ENCODE results near the gene TIMM17B.

Gene TIMM17B

GRCh38 chrX:48901069-48901468 is 3.5 kb upstream of the TIMM17B start:
- no peak for FAIRE-seq
- no peak for DNase-seq (ENCODE audit: insufficient read length, low spot score)
- TF ChIP-seq POLR2A (IDR thresholded peaks at IDR 0.05; ENCODE audit: low read depth, low read length): no peak

DNA sequence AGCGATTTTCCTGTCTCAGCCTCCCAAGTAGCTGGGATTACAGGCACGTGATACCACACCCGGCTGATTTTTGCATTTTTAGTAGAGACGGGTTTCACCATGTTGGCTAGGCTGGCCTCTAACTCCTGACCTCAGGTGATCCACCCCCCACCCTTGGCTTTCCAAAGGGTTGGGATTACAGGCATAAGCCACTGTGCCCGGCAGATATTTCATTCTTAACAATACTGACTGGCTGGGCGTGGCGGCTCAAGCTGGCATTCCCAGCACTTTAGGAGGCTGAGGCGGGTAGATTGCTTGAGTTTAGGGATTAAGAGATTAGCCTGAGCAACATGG is 1.5 kb upstream of the TIMM17B start:
- DNase-seq (ENCODE audit: insufficient read length, low spot score) (no peak), FAIRE-seq (no peak)
- TF ChIP-seq POLR2A (IDR thresholded peaks at IDR 0.05; ENCODE audit: low read depth, low read length): no peak
- no peak for TF ChIP-seq TAF1 (IDR thresholded peaks at IDR 0.05; ENCODE audit: low read depth, low read length)
- TF ChIP-seq POLR2AphosphoS5 (IDR thresholded peaks at IDR 0.05; ENCODE audit: low read depth, low read length): no peak
- TF ChIP-seq SPI1 (IDR thresholded peaks at IDR 0.05; ENCODE audit: low read depth, low read length): no peak
- no peak for TF ChIP-seq POU2F2 (IDR thresholded peaks at IDR 0.05; ENCODE audit: low read depth, low read length)
- no peak for TF ChIP-seq PAX5 (IDR thresholded peaks at IDR 0.05; ENCODE audit: insufficient read depth, low read length, severe bottlenecking)

GRCh38 chrX:48897157-48897624 is 377 bp downstream of the TIMM17B start:
- FAIRE-seq (peak; percentile 98), DNase-seq (ENCODE audit: insufficient read length, low spot score) (no peak)
- TF ChIP-seq POLR2A (IDR thresholded peaks at IDR 0.05; ENCODE audit: low read depth, low read length) (no peak), TAF1 (IDR thresholded peaks at IDR 0.05; ENCODE audit: low read depth, low read length) (0 out of 2 replicates have a peak, but pooled peaks have one; percentile 8)

- TF ChIP-seq POU2F2 (IDR thresholded peaks at IDR 0.05; ENCODE audit: low read depth, low read length): no peak
- TF ChIP-seq POLR2A (IDR thresholded peaks at IDR 0.05; ENCODE audit: low read depth, low read length): no peak
- no peak for TF ChIP-seq POLR2AphosphoS5 (IDR thresholded peaks at IDR 0.05; ENCODE audit: low read depth, low read length)
- TF ChIP-seq TAF1 (IDR thresholded peaks at IDR 0.05; ENCODE audit: low read depth, low read length): no peak
- TF ChIP-seq SPI1 (IDR thresholded peaks at IDR 0.05; ENCODE audit: low read depth, low read length): no peak
- TF ChIP-seq PAX5 (IDR thresholded peaks at IDR 0.05; ENCODE audit: insufficient read depth, low read length, severe bottlenecking): no peak
- no peak for FAIRE-seq
- DNase-seq (ENCODE audit: insufficient read length, low spot score): no peak
Observed at GRCh38 chrX:48896611-48897011, 957 bp downstream of the TIMM17B start.

GRCh38 chrX:48894891-48895290 is 2.7 kb downstream of the TIMM17B start:
- no peak for TF ChIP-seq SPI1 (IDR thresholded peaks at IDR 0.05; ENCODE audit: low read depth, low read length)
- no peak for TF ChIP-seq PAX5 (IDR thresholded peaks at IDR 0.05; ENCODE audit: insufficient read depth, low read length, severe bottlenecking)
- TF ChIP-seq POLR2A (IDR thresholded peaks at IDR 0.05; ENCODE audit: low read depth, low read length): no peak
- DNase-seq (ENCODE audit: insufficient read length, low spot score) (no peak), FAIRE-seq (no peak)

GRCh38 chrX:48893556-48894348 is 3.8 kb downstream of the TIMM17B start:
- FAIRE-seq (no peak), DNase-seq (ENCODE audit: insufficient read length, low spot score) (no peak)
- no peak for TF ChIP-seq TAF1 (IDR thresholded peaks at IDR 0.05; ENCODE audit: low read depth, low read length)
- no peak for TF ChIP-seq POLR2A (IDR thresholded peaks at IDR 0.05; ENCODE audit: low read depth, low read length)
- no peak for TF ChIP-seq POU2F2 (IDR thresholded peaks at IDR 0.05; ENCODE audit: low read depth, low read length)
- no peak for TF ChIP-seq POLR2AphosphoS5 (IDR thresholded peaks at IDR 0.05; ENCODE audit: low read depth, low read length)
- TF ChIP-seq SPI1 (IDR thresholded peaks at IDR 0.05; ENCODE audit: low read depth, low read length): no peak
- no peak for TF ChIP-seq PAX5 (IDR thresholded peaks at IDR 0.05; ENCODE audit: insufficient read depth, low read length, severe bottlenecking)

DNA sequence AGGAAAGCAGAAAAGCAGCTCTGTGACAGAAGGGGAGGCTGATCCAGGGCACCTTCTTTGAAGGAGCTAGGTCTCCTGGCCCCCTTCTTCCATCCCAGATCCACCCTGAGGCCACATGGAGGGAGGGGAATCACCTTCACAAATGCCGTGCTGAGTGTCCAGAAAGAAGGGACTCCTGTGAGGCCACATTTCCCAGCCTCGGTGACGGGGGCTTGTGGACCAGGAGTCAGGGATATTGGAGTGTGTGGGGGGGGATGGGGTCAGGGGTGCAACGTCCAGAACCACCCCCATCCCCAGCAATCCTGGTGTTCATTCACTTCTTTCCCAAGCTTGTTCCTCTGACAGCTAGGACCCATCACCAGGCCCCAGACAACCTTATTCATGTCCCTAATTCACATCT is 4.7 kb downstream of the TIMM17B start:
- DNase-seq (ENCODE audit: insufficient read length, low spot score) (no peak), FAIRE-seq (no peak)
- TF ChIP-seq SPI1 (IDR thresholded peaks at IDR 0.05; ENCODE audit: low read depth, low read length): no peak
- TF ChIP-seq TAF1 (IDR thresholded peaks at IDR 0.05; ENCODE audit: low read depth, low read length): no peak
- TF ChIP-seq POLR2AphosphoS5 (IDR thresholded peaks at IDR 0.05; ENCODE audit: low read depth, low read length): no peak
- TF ChIP-seq POU2F2 (IDR thresholded peaks at IDR 0.05; ENCODE audit: low read depth, low read length): no peak
- no peak for TF ChIP-seq PAX5 (IDR thresholded peaks at IDR 0.05; ENCODE audit: insufficient read depth, low read length, severe bottlenecking)
- no peak for TF ChIP-seq POLR2A (IDR thresholded peaks at IDR 0.05; ENCODE audit: low read depth, low read length)

GRCh38 chrX:48891402-48892288 is 5.9 kb downstream of the TIMM17B start:
- DNase-seq (ENCODE audit: insufficient read length, low spot score) (peak; percentile 57), FAIRE-seq (peak; percentile 87)
- TF ChIP-seq SPI1 (IDR thresholded peaks at IDR 0.05; ENCODE audit: low read depth, low read length) (no peak), TAF1 (IDR thresholded peaks at IDR 0.05; ENCODE audit: low read depth, low read length) (no peak), POLR2AphosphoS5 (IDR thresholded peaks at IDR 0.05; ENCODE audit: low read depth, low read length) (no peak), POU2F2 (IDR thresholded peaks at IDR 0.05; ENCODE audit: low read depth, low read length) (no peak), PAX5 (IDR thresholded peaks at IDR 0.05; ENCODE audit: insufficient read depth, low read length, severe bottlenecking) (no peak), POLR2A (IDR thresholded peaks at IDR 0.05; ENCODE audit: low read depth, low read length) (no peak)

DNA sequence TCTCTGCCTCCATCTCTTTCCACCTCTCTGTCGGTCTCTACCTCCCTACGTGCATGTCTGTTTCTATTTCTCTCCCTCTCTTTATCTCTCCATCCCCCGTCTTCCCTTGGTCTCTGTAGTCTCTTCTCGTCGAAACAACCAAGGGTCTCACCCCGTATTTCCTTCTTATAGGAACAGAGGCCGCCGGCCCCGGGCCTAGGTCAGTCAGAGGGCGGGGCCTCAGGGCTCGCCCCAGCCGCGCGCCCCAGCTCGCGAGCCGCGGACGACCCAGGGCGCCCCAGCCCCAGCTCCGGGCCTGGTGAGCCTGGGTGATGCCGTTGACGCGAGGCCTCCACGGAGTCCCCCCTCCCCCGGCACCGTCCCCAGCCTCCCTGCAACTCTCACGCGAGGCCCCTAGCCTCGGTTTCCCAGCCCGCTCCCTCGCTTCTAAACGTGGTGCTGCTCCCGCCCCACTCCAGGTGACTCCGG is 6.6 kb downstream of the TIMM17B start:
- DNase-seq (ENCODE audit: insufficient read length, low spot score) (no peak), FAIRE-seq (peak; percentile 52)
- TF ChIP-seq SPI1 (IDR thresholded peaks at IDR 0.05; ENCODE audit: low read depth, low read length) (no peak), PAX5 (IDR thresholded peaks at IDR 0.05; ENCODE audit: insufficient read depth, low read length, severe bottlenecking) (no peak), TAF1 (IDR thresholded peaks at IDR 0.05; ENCODE audit: low read depth, low read length) (no peak), POLR2A (IDR thresholded peaks at IDR 0.05; ENCODE audit: low read depth, low read length) (no peak), POU2F2 (IDR thresholded peaks at IDR 0.05; ENCODE audit: low read depth, low read length) (no peak), POLR2AphosphoS5 (IDR thresholded peaks at IDR 0.05; ENCODE audit: low read depth, low read length) (no peak)

All from GM12891 (cell line).